ENCODE data around the gene ZNF417. TPM values are rescaled to one million over a fixed set of nuclear protein-coding genes. Genes with fewer than 3 reads are reported as not detected.

Gene ZNF417
- total and polyA plus RNA-seq, 9 of the 15 experiments (the other 6 are each of a cell fraction or from before 2014, with no cell fraction given) = 0.35 to 7.2 (median 3.2) TPM

- FAIRE-seq (no peak), ATAC-seq (no peak), DNase-seq (ENCODE audit: extremely low read depth in 1 of 4, low spot score in 3 of 4) (no peak)
- under 1% methylated on average over 12 of the region's 12 CpGs for WGBS (ENCODE audit: insufficient coverage, low coverage, missing lambda C conversion rate)
- no TSS peak for BruUV-seq (replicated peaks)
- H3K4me2 ChIP-seq (ENCODE audit: insufficient read depth, low read length) = no peak overlapping the region
- H3K27ac ChIP-seq (ENCODE audit: extremely low read depth, low read depth, low read length) = no peak overlapping the region
- H3K79me2 ChIP-seq (ENCODE audit: control insufficient read depth, insufficient read depth, low read length) = no peaks in the 10 kb centered on the region
- H3K9me1 ChIP-seq (ENCODE audit: control insufficient read depth, insufficient read depth, low read length) = no peaks in the 10 kb centered on the region
- no peak overlapping the region for H2AFZ ChIP-seq (ENCODE audit: low read depth, low read length)
- no peaks in the 10 kb centered on the region for H3K36me3 ChIP-seq (ENCODE audit: control insufficient read depth, insufficient read depth, low read length)
- no peak overlapping the region for H3K9ac ChIP-seq (ENCODE audit: insufficient read depth in 1 of 2, low read depth in 2 of 2, low read length in 2 of 2)
- no peaks in the 10 kb centered on the region; the same call in 1 of the 2 replicates for H3K9me3 ChIP-seq (replicated peaks; ENCODE audit: control insufficient read depth, insufficient read depth, low read depth, low read length)
- ChIA-PET CTCF (ENCODE audit: low intra/inter-chr PET ratio) (no interaction called here), POLR2A (interaction anchor here (0.8 kb wide), 1 partner anchor 930 kb away, joined by 3 read pairs; no protein-coding TSS in a partner anchor)
- no peaks in the 10 kb centered on the region for H3K4me1 ChIP-seq (replicated peaks in 1 of 2; ENCODE audit: control insufficient read depth in 2 of 2, insufficient read depth in 2 of 2, low read length in 2 of 2)
- H3K4me3 ChIP-seq = no peak overlapping the region
- H4K20me1 ChIP-seq (replicated peaks; ENCODE audit: control insufficient read depth, insufficient read depth, low read length) = no peaks in the 10 kb centered on the region
- no peak for TF ChIP-seq ZNF785 (CRISPR knock-in tag; IDR thresholded peaks at IDR 0.05)
- TF ChIP-seq ADNP (tag; IDR thresholded peaks at IDR 0.05) = no peak
- TF ChIP-seq PTRF (tag; IDR thresholded peaks at IDR 0.05) = no peak
- no peak for TF ChIP-seq STAT6 (CRISPR knock-in tag; IDR thresholded peaks at IDR 0.05)
- TF ChIP-seq HMGN3 (IDR thresholded peaks at IDR 0.05; ENCODE audit: borderline replicate concordance, extremely low read depth, insufficient read length, low read depth, low read length) = no peak
- TF ChIP-seq ZNF280B (CRISPR knock-in tag; IDR thresholded peaks at IDR 0.05) = no peak
- TF ChIP-seq ZNF184 (CRISPR knock-in tag; IDR thresholded peaks at IDR 0.05) = no peak
- TF ChIP-seq CSDE1 (IDR thresholded peaks at IDR 0.05) = no peak
- no peak for TF ChIP-seq TFAP4 (CRISPR knock-in tag; IDR thresholded peaks at IDR 0.05; ENCODE audit: borderline replicate concordance)
- no peak for TF ChIP-seq ZNF639 (CRISPR knock-in tag; conservative IDR thresholded peaks at IDR 0.05 in 1 of 2, IDR thresholded peaks at IDR 0.05 in 1 of 2)
- TF ChIP-seq CXXC5 (CRISPR knock-in tag; IDR thresholded peaks at IDR 0.05) = no peak
- intact Hi-C loops (cut with micrococcal nuclease) = no loop called here
- H3K27me3 ChIP-seq (ENCODE audit: control insufficient read depth in 2 of 2, insufficient read depth in 2 of 2, low read length in 2 of 2) = no peaks in the 10 kb centered on the region
- in situ Hi-C loops (cut with MboI) = no loop called here
Measured at GRCh38 chr19:57949702-57950101, 33.3 kb upstream of the ZNF417 start.

All from K562 (cell line).